GM12878 (cell line): Measurements from ENCODE around the gene PNMA8B. TPM values are rescaled to one million over a fixed set of nuclear protein-coding genes. Genes with fewer than 3 reads are reported as not detected.

Experiments used
- ATAC-seq: fragments of 200-7000 bp; cut with Tn5 transposase; 3 replicates; pipeline ENCODE4 v1.9.1; 2020; ENCODE audit warnings: mild to moderate bottlenecking, moderate library complexity
- BruUV-seq: library from RNA; stranded (reverse); fragments of 400-500 nt; replicated peaks from 2 replicates; lab custom pipeline; 2021; lab: Mats Ljungman, UMichigan
- CTCF ChIA-PET: fragments of 300-600 bp; sonication (Branson Sonifier 250); formaldehyde crosslinking; extraction: SDS; loops from one replicate; lab custom pipeline; 2021; ENCODE audit warnings: inconsistent platforms; lab: Yijun Ruan, JAX
- POLR2A ChIA-PET: fragments of 350-600 bp; formaldehyde crosslinking; extraction: SDS; loops from one replicate; lab custom pipeline; 2021; ENCODE audit warnings: inconsistent platforms; lab: Charles Lee
- RAD21 ChIA-PET: fragments of 300-600 bp; sonication (Branson Sonifier 250); formaldehyde crosslinking; loops from one replicate; lab custom pipeline; 2023; ENCODE audit warnings: antibody characterized with exemption; ENCODE audit not compliant: unreplicated experiment; lab: Charles Lee
- SMC1A ChIA-PET: fragments of 300-600 bp; sonication (Branson Sonifier 250); formaldehyde crosslinking; loops from one replicate; lab custom pipeline; 2023; ENCODE audit not compliant: unreplicated experiment, uncharacterized antibody; lab: Charles Lee
- DNase-seq: peaks from one replicate; pipeline ENCODE4 v3.0.0-alpha.2; 2011; ENCODE audit warnings: low read depth, low spot score
- FAIRE-seq: peaks from 3 replicates; lab custom pipeline; 2011; peaks lifted over from hg19 to GRCh38; lab: Jason Lieb, UNC
- H2AFZ ChIP-seq: 2 replicates; pipeline ENCODE4 v1.6.0; 2011; ENCODE audit warnings: low read depth, low read length, control low read depth; ENCODE audit not compliant: control insufficient read depth
- H3K27ac ChIP-seq: 2 replicates; pipeline ENCODE4 v1.5.1; 2011; ENCODE audit warnings: control low read depth; ENCODE audit not compliant: control insufficient read depth, insufficient read depth
- H3K27me3 ChIP-seq, 2 experiments: replicated peaks in 1 of 2; 2 replicates each; pipeline versions ENCODE4 v1.6.0 to v1.6.1; 2011; ENCODE audit warnings: low read length in 1 of 2; ENCODE audit not compliant: control insufficient read depth in 2 of 2, insufficient read depth in 2 of 2
- H3K36me3 ChIP-seq, 2 experiments: 2 replicates each; pipeline ENCODE4 v1.5.1; 2011; ENCODE audit warnings: low read length in 1 of 2; ENCODE audit not compliant: control insufficient read depth in 2 of 2, insufficient read depth in 2 of 2
- H3K4me1 ChIP-seq: 2 replicates; pipeline ENCODE4 v1.6.1; 2011; ENCODE audit warnings: mild to moderate bottlenecking, low read length, moderate library complexity, mixed read lengths; ENCODE audit not compliant: control insufficient read depth, insufficient read depth
- H3K4me2 ChIP-seq: 2 replicates; pipeline ENCODE4 v1.6.0; 2011; ENCODE audit warnings: control low read depth; ENCODE audit not compliant: control insufficient read depth, insufficient read depth
- H3K4me3 ChIP-seq: fragments of 200-600 bp; sonication (generic); 2 replicates; pipeline ENCODE4 v1.5.1; 2016
- H3K79me2 ChIP-seq: 2 replicates; pipeline ENCODE4 v1.6.0; 2011; ENCODE audit warnings: low read length; ENCODE audit not compliant: control insufficient read depth, insufficient read depth
- H3K9ac ChIP-seq: 2 replicates; pipeline ENCODE4 v1.8.0; 2011; ENCODE audit warnings: low read length, control low read depth, mixed read lengths; ENCODE audit not compliant: control insufficient read depth, insufficient read depth
- H3K9me3 ChIP-seq: replicated peaks from 3 replicates; pipeline ENCODE4 v1.5.1; 2011; ENCODE audit warnings: mild to moderate bottlenecking, low read length; ENCODE audit not compliant: control insufficient read depth, insufficient read depth
- H4K20me1 ChIP-seq: 2 replicates; pipeline ENCODE4 v1.6.0; 2011; ENCODE audit not compliant: control insufficient read depth, insufficient read depth
- BMI1 ChIP-seq: fragments of 450-650 bp; IDR thresholded peaks from 2 replicates; pipeline ENCODE4 v1.6.1; 2016; ENCODE audit warnings: mild to moderate bottlenecking, moderate library complexity, borderline replicate concordance
- KDM1A ChIP-seq: fragments of 200-600 bp; sonication (generic); IDR thresholded peaks from 2 replicates; pipeline ENCODE4 v1.6.1; 2016; ENCODE audit warnings: borderline replicate concordance
- WGBS: methylation state at CpG from one replicate; pipeline ENCODE4 v1.1.6; 2016; ENCODE audit warnings: low lambda C conversion rate; ENCODE audit not compliant: insufficient replicate concordance, insufficient coverage; ENCODE audit errors: missing lambda C conversion rate; 5-methylcytosine and 5-hydroxymethylcytosine counted together
- in situ Hi-C: fragments of 300-500 bp; cut with MboI; formaldehyde crosslinking; loops from 9 replicates; pipeline ENCODE4 v1.14.3; 2018; ENCODE audit warnings: mixed read lengths
- intact Hi-C: fragments of 100-400 bp; cut with micrococcal nuclease; formaldehyde crosslinking; loops from one replicate; pipeline ENCODE4 v1.14.2; 2022; ENCODE audit not compliant: unreplicated experiment
- polyA plus RNA-seq, 11 experiments: library from polyadenylated mRNA; depleted of rRNA in 4 of 11; unstranded in 6 of 11; stranded (reverse) in 5 of 11; fragments of >200 nt; fragmentation: Nextera tagmentation in 4 of 11; fragmentation: Illumina TruSeq in 1 of 11; extraction: Ambion mirVana in 4 of 11; extraction: Trizol in 1 of 11; gene quantifications; 1 replicate in 1 of 11; 2 replicates in 10 of 11; pipeline versions ENCODE4 v1.2.1 to v1.2.3, GENCODE V29; 2011 to 2016; ENCODE audit warnings: inconsistent platforms in 2 of 11, missing spikeins in 2 of 11, low read depth in 1 of 11
- total RNA-seq, 4 experiments: library from RNA; depleted of rRNA in 3 of 4; stranded (reverse); fragments of >200 nt in 3 of 4; fragmentation: Illumina TruSeq in 1 of 4; extraction: Trizol in 1 of 4; gene quantifications; 2 replicates each; pipeline versions ENCODE4 v1.2.1 to v1.2.3, GENCODE V29; 2013 to 2021
- TF ChIP-seq, protein P1 (sequence below): fragments of 450-650 bp; IDR thresholded peaks from 2 replicates; pipeline ENCODE4 v1.6.1; 2016; ENCODE audit warnings: mild to moderate bottlenecking
- TF ChIP-seq, protein P2 (sequence below): fragments of 450-650 bp; IDR thresholded peaks from 2 replicates; pipeline ENCODE4 v1.6.1; 2016; ENCODE audit warnings: mild to moderate bottlenecking, moderate library complexity, borderline replicate concordance

PNMA8B gene
- total and polyA plus RNA-seq, 10 of the 15 experiments (the other 5 are each of a cell fraction or from before 2014, with no cell fraction given): 0.01 TPM; not detected in 9

DNA sequence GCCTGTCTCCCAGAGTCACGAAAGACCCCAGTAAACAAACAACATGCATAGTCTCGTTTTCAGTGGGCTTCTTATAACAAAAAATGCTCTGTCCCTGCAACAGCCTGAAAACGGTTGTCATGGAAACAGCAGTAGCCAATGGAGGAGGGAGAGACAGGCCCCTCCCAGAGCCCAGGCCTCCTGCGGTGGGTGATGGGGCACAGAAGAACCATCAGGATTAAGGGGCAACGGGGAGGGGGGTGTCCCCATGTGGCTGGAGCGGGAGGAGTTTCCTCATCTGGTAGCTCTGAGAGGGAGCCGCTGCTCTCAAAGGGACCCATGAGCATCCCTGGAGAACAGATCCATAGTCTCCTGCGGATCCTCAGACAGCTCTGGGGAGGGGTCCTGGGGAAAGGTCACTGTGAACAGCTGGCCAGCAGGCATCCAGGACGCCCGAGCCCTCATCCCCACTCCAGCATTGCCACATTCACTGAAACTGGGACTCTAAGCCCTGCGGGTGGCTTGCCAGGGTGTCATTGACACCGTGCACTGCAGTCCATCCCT, 37.5 kb upstream of the PNMA8B start:
- ChIA-PET SMC1A (interaction anchor here (0.6 kb wide), 1 partner anchor 11 kb away, joined by 3 read pairs; no protein-coding TSS in a partner anchor), POLR2A (no interaction called here), RAD21 (no interaction called here), CTCF (interaction anchor here (0.6 to 1.9 kb wide), 4 partner anchors 9 to 129 kb away, joined by 3 to 8 read pairs (median 5); partner anchors contain the start of gene DACT3)
- Histone ChIP-seq H3K36me3 (no peaks in the 10 kb centered on the region), H3K4me1 (peaks cover 4% of the 10 kb centered on the region), H4K20me1 (no peaks in the 10 kb centered on the region), H3K4me2 (no peak overlapping the region), H3K27ac (no peak overlapping the region), H3K9ac (no peak overlapping the region), H3K9me3 (no peaks in the 10 kb centered on the region), H3K27me3 (no peaks in the 10 kb centered on the region; a peak in 2 of 4 replicates), H3K4me3 (no peak overlapping the region), H2AFZ (no peak overlapping the region), H3K79me2 (no peaks in the 10 kb centered on the region)
- DNase-seq (no peak), FAIRE-seq (no peak), ATAC-seq (no peak)
- in situ Hi-C loops (loop anchor here (5.0 kb wide), 1 partner anchor 134 kb away; no protein-coding TSS in a partner anchor), intact Hi-C loops (no loop called here)
- TF ChIP-seq BMI1 (0 out of 2 replicates have a peak, but pooled peaks have one; percentile 27), KDM1A (no peak)
- TF ChIP-seq, protein P1, sequence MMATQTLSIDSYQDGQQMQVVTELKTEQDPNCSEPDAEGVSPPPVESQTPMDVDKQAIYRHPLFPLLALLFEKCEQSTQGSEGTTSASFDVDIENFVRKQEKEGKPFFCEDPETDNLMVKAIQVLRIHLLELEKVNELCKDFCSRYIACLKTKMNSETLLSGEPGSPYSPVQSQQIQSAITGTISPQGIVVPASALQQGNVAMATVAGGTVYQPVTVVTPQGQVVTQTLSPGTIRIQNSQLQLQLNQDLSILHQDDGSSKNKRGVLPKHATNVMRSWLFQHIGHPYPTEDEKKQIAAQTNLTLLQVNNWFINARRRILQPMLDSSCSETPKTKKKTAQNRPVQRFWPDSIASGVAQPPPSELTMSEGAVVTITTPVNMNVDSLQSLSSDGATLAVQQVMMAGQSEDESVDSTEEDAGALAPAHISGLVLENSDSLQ: no peak
- TF ChIP-seq, protein P2, sequence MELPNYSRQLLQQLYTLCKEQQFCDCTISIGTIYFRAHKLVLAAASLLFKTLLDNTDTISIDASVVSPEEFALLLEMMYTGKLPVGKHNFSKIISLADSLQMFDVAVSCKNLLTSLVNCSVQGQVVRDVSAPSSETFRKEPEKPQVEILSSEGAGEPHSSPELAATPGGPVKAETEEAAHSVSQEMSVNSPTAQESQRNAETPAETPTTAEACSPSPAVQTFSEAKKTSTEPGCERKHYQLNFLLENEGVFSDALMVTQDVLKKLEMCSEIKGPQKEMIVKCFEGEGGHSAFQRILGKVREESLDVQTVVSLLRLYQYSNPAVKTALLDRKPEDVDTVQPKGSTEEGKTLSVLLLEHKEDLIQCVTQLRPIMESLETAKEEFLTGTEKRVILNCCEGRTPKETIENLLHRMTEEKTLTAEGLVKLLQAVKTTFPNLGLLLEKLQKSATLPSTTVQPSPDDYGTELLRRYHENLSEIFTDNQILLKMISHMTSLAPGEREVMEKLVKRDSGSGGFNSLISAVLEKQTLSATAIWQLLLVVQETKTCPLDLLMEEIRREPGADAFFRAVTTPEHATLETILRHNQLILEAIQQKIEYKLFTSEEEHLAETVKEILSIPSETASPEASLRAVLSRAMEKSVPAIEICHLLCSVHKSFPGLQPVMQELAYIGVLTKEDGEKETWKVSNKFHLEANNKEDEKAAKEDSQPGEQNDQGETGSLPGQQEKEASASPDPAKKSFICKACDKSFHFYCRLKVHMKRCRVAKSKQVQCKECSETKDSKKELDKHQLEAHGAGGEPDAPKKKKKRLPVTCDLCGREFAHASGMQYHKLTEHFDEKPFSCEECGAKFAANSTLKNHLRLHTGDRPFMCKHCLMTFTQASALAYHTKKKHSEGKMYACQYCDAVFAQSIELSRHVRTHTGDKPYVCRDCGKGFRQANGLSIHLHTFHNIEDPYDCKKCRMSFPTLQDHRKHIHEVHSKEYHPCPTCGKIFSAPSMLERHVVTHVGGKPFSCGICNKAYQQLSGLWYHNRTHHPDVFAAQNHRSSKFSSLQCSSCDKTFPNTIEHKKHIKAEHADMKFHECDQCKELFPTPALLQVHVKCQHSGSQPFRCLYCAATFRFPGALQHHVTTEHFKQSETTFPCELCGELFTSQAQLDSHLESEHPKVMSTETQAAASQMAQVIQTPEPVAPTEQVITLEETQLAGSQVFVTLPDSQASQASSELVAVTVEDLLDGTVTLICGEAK: no peak
- BruUV-seq: no TSS peak
- 35% methylated on average over 11 of the region's 12 CpGs for WGBS
